PC-3 (cell line): ENCODE data around the gene ARIH2. TPM values are rescaled to one million over a fixed set of nuclear protein-coding genes. Genes with fewer than 3 reads are reported as not detected.

Experiments used
- ATAC-seq: fragments of 200-7000 bp; cut with Tn5 transposase; 2 replicates; pipeline ENCODE4 v1.9.1; 2020; ENCODE audit warnings: mild to moderate bottlenecking, moderate library complexity
- BruUV-seq: library from RNA; stranded (reverse); fragments of 400-500 nt; replicated peaks from 2 replicates; lab custom pipeline; 2021; lab: Mats Ljungman, UMichigan
- CTCF ChIA-PET: fragments of 300-600 bp; sonication (Branson Sonifier 250); formaldehyde crosslinking; loops from one replicate; lab custom pipeline; 2022; ENCODE audit warnings: antibody characterized with exemption; lab: Charles Lee
- POLR2A ChIA-PET: fragments of 300-600 bp; sonication (Branson Sonifier 250); formaldehyde crosslinking; loops from one replicate; lab custom pipeline; 2022; ENCODE audit warnings: antibody characterized with exemption; ENCODE audit not compliant: unreplicated experiment; lab: Charles Lee
- DNase-seq: peaks from one replicate; pipeline ENCODE4 v3.0.0-alpha.2; 2015
- H2AFZ ChIP-seq: fragments of 300-600 bp; sonication (generic); 2 replicates; pipeline ENCODE4 v1.6.0; 2016; ENCODE audit warnings: antibody characterized with exemption, low read length
- H3F3A ChIP-seq: fragments of 300-600 bp; sonication (generic); one replicate; pipeline ENCODE4 v1.6.0; 2017; ENCODE audit warnings: antibody characterized with exemption, low read length, control low read depth, mild to moderate bottlenecking; ENCODE audit not compliant: unreplicated experiment
- H3K27ac ChIP-seq: fragments of 300-600 bp; sonication (generic); 2 replicates; pipeline ENCODE4 v1.5.1; 2016; ENCODE audit warnings: mild to moderate bottlenecking, low read length
- H3K27me3 ChIP-seq: fragments of 300-600 bp; sonication (generic); 2 replicates; pipeline ENCODE4 v1.6.1; 2016; ENCODE audit warnings: low read length, mixed read lengths
- H3K36me3 ChIP-seq: fragments of 300-600 bp; sonication (generic); 2 replicates; pipeline ENCODE4 v1.6.1; 2016; ENCODE audit warnings: low read depth, mixed run types, low read length, mixed read lengths
- H3K4me1 ChIP-seq: fragments of 300-600 bp; sonication (generic); 2 replicates; pipeline ENCODE4 v1.5.1; 2016; ENCODE audit warnings: low read length; ENCODE audit not compliant: insufficient read depth
- H3K4me2 ChIP-seq: fragments of 300-600 bp; sonication (generic); 2 replicates; pipeline ENCODE4 v1.6.0; 2016; ENCODE audit warnings: low read length
- H3K4me3 ChIP-seq: fragments of 300-600 bp; sonication (generic); 2 replicates; pipeline ENCODE4 v1.5.1; 2016; ENCODE audit warnings: mild to moderate bottlenecking, low read length, mixed read lengths
- H3K79me2 ChIP-seq: fragments of 300-600 bp; sonication (generic); 2 replicates; pipeline ENCODE4 v1.6.1; 2017; ENCODE audit warnings: low read length, mixed read lengths
- H3K9ac ChIP-seq: fragments of 300-600 bp; sonication (generic); 2 replicates; pipeline ENCODE4 v1.6.0; 2016; ENCODE audit warnings: mild to moderate bottlenecking, low read length
- H3K9me2 ChIP-seq: fragments of 300-600 bp; sonication (generic); replicated peaks from 2 replicates; pipeline ENCODE4 v1.6.1; 2016; ENCODE audit warnings: mixed run types, low read length, mixed read lengths
- H3K9me3 ChIP-seq: fragments of 300-600 bp; sonication (generic); 2 replicates; pipeline ENCODE4 v1.6.1; 2016; ENCODE audit warnings: low read length, mixed read lengths
- H4K20me1 ChIP-seq: fragments of 300-600 bp; sonication (generic); 2 replicates; pipeline ENCODE4 v1.6.1; 2016; ENCODE audit warnings: low read length, mixed read lengths
- EZH2 ChIP-seq: fragments of 300-600 bp; sonication (generic); IDR thresholded peaks from one replicate; pipeline ENCODE4 v1.6.1; 2017; ENCODE audit warnings: antibody characterized with exemption, mild to moderate bottlenecking, low read length; ENCODE audit not compliant: unreplicated experiment
- EZH2phosphoT487 ChIP-seq: fragments of 300-600 bp; sonication (generic); IDR thresholded peaks from 2 replicates; pipeline ENCODE4 v1.6.1; 2018; ENCODE audit warnings: mild to moderate bottlenecking, antibody characterized with exemption, low read length, borderline replicate concordance
- intact Hi-C: fragments of 100-400 bp; cut with micrococcal nuclease; formaldehyde crosslinking; loops from 2 replicates; pipeline ENCODE4 v1.9.0; 2023
- total RNA-seq: library from RNA; depleted of rRNA; stranded (reverse); fragments of >200 nt; gene quantifications from 2 replicates; pipeline ENCODE4 v1.2.3, GENCODE V29; 2014
- TF ChIP-seq, protein P1 (sequence below): fragments of 300-600 bp; sonication (generic); conservative IDR thresholded peaks from 2 replicates; pipeline ENCODE4 v1.5.1; 2017; ENCODE audit warnings: antibody characterized with exemption, low read depth, mild to moderate bottlenecking, low read length

ARIH2 gene
- total RNA-seq, 1 experiment from 2014 or later: 136 TPM

DNA sequence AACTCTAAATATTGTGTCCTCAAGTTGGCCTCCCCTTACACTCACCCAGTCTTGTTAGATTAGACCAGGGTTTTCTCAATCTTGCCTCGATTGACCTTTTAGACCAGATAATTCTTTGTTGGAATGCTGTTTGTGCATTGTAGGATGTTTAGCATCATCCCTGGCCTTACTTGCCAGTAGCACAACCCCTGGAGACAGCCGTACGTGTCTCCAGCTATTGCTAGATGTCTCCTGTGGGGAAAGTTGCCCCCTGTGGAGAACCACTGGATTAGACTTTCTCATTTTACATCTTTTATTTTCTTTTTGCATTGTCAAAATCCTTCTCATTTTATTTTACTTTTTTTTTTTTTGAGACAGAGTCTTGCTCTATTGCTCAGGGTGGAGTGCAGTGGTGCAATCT is 90.8 kb downstream of the ARIH2 start:
- CTCF ChIA-PET: no interaction called here
- Histone ChIP-seq H2AFZ (no peak overlapping the region), H3K4me2 (no peak overlapping the region), H3K36me3 (peaks cover 21% of the 10 kb centered on the region; the same call in 1 of the 2 replicates), H3F3A (no peaks in the 10 kb centered on the region), H4K20me1 (peaks cover 26% of the 10 kb centered on the region), H3K27me3 (no peaks in the 10 kb centered on the region), H3K79me2 (peaks cover 75% of the 10 kb centered on the region), H3K4me1 (peaks cover 17% of the 10 kb centered on the region), H3K27ac (no peak overlapping the region), H3K9me2 (no peaks in the 10 kb centered on the region), H3K9me3 (no peaks in the 10 kb centered on the region), H3K9ac (no peak overlapping the region), H3K4me3 (no peak overlapping the region)
- ATAC-seq (no peak), DNase-seq (no peak)
- no TSS peak for BruUV-seq
- intact Hi-C loops: no loop called here
- POLR2A ChIA-PET: no interaction called here
- TF ChIP-seq, protein P1, sequence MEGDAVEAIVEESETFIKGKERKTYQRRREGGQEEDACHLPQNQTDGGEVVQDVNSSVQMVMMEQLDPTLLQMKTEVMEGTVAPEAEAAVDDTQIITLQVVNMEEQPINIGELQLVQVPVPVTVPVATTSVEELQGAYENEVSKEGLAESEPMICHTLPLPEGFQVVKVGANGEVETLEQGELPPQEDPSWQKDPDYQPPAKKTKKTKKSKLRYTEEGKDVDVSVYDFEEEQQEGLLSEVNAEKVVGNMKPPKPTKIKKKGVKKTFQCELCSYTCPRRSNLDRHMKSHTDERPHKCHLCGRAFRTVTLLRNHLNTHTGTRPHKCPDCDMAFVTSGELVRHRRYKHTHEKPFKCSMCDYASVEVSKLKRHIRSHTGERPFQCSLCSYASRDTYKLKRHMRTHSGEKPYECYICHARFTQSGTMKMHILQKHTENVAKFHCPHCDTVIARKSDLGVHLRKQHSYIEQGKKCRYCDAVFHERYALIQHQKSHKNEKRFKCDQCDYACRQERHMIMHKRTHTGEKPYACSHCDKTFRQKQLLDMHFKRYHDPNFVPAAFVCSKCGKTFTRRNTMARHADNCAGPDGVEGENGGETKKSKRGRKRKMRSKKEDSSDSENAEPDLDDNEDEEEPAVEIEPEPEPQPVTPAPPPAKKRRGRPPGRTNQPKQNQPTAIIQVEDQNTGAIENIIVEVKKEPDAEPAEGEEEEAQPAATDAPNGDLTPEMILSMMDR: no peak
- no peak for TF ChIP-seq EZH2
- no peak for TF ChIP-seq EZH2phosphoT487

DNA sequence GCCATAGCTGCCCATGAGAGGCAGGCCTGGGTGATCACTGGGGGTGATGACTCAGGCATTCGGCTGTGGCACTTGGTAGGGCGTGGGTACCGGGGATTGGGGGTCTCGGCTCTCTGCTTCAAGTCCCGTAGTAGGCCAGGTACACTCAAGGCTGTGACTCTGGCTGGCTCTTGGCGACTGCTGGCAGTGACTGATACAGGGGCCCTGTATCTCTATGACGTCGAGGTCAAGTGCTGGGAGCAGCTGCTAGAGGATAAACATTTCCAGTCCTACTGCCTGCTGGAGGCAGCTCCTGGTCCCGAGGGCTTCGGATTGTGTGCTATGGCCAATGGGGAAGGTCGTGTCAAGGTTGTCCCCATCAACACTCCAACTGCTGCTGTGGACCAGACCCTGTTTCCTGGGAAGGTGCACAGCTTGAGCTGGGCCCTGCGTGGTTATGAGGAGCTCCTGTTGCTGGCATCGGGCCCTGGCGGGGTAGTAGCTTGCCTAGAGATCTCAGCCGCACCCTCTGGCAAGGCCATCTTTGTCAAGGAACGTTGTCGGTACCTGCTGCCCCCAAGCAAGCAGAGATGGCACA is 93.9 kb downstream of the ARIH2 start:
- H3K27me3 ChIP-seq: no peaks in the 10 kb centered on the region
- H2AFZ ChIP-seq: no peak overlapping the region
- BruUV-seq: no TSS peak
- H3K9ac ChIP-seq: no peak overlapping the region
- H3K27ac ChIP-seq: no peak overlapping the region
- no peaks in the 10 kb centered on the region for H3K9me2 ChIP-seq
- H4K20me1 ChIP-seq: peaks cover 26% of the 10 kb centered on the region
- no peaks in the 10 kb centered on the region for H3F3A ChIP-seq
- ChIA-PET POLR2A (interaction anchor here (0.7 kb wide), 1 partner anchor 8 kb away, joined by 3 read pairs; no protein-coding TSS in a partner anchor), CTCF (interaction anchor here (1.3 kb wide), 1 partner anchor 24 kb away, joined by 3 read pairs; no protein-coding TSS in a partner anchor)
- H3K4me1 ChIP-seq: peaks cover 16% of the 10 kb centered on the region
- no peak overlapping the region for H3K4me3 ChIP-seq
- no peak for ATAC-seq
- no peak overlapping the region for H3K4me2 ChIP-seq
- H3K79me2 ChIP-seq: peaks cover 62% of the 10 kb centered on the region
- H3K9me3 ChIP-seq: no peaks in the 10 kb centered on the region
- peaks cover 34% of the 10 kb centered on the region for H3K36me3 ChIP-seq
- intact Hi-C loops: no loop called here
- DNase-seq: no peak
- TF ChIP-seq EZH2phosphoT487: no peak
- TF ChIP-seq, protein P1: no peak
- TF ChIP-seq EZH2: no peak

DNA sequence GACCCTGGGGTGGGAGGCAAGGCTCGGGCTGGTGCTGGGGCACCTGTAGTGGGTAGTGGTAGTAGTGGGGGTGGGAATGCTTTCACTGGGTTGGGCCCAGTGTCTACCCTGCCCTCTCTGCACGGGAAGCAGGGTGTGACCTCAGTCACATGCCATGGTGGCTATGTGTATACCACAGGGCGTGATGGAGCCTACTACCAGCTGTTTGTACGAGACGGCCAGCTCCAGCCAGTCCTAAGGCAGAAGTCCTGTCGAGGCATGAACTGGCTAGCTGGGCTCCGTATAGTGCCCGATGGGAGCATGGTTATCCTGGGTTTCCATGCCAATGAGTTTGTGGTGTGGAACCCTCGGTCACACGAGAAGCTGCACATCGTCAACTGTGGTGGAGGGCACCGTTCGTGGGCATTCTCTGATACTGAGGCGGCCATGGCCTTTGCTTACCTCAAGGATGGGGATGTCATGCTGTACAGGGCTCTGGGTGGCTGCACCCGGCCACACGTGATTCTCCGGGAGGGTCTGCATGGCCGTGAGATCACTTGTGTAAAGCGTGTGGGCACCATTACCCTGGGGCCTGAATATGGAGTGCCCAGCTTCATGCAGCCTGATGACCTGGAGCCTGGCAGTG is 94.6 kb downstream of the ARIH2 start:
- Histone ChIP-seq H3K9ac (no peak overlapping the region), H4K20me1 (peaks cover 23% of the 10 kb centered on the region), H3K4me2 (no peak overlapping the region), H3K9me2 (no peaks in the 10 kb centered on the region), H3K9me3 (no peaks in the 10 kb centered on the region), H3K79me2 (peaks cover 55% of the 10 kb centered on the region), H3K4me1 (peaks cover 14% of the 10 kb centered on the region), H3K27me3 (no peaks in the 10 kb centered on the region), H3F3A (no peaks in the 10 kb centered on the region), H3K36me3 (peaks cover 34% of the 10 kb centered on the region), H3K4me3 (no peak overlapping the region), H3K27ac (no peak overlapping the region), H2AFZ (no peak overlapping the region)
- ChIA-PET CTCF (interaction anchor here (1.5 to 1.9 kb wide), 2 partner anchors 24 to 26 kb away, joined by 9 to 22 read pairs; partner anchors contain the start of gene P4HTM), POLR2A (no interaction called here)
- no TSS peak for BruUV-seq
- TF ChIP-seq, protein P1: no peak
- TF ChIP-seq EZH2 (no peak), EZH2phosphoT487 (no peak)
- DNase-seq (no peak), ATAC-seq (no peak)
- intact Hi-C loops: no loop called here
